Measurements from ENCODE around the gene LY9.

- TF ChIP-seq POLR2A (IDR thresholded peaks at IDR 0.05): no peak
- TF ChIP-seq, protein P1, sequence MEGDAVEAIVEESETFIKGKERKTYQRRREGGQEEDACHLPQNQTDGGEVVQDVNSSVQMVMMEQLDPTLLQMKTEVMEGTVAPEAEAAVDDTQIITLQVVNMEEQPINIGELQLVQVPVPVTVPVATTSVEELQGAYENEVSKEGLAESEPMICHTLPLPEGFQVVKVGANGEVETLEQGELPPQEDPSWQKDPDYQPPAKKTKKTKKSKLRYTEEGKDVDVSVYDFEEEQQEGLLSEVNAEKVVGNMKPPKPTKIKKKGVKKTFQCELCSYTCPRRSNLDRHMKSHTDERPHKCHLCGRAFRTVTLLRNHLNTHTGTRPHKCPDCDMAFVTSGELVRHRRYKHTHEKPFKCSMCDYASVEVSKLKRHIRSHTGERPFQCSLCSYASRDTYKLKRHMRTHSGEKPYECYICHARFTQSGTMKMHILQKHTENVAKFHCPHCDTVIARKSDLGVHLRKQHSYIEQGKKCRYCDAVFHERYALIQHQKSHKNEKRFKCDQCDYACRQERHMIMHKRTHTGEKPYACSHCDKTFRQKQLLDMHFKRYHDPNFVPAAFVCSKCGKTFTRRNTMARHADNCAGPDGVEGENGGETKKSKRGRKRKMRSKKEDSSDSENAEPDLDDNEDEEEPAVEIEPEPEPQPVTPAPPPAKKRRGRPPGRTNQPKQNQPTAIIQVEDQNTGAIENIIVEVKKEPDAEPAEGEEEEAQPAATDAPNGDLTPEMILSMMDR (IDR thresholded peaks at IDR 0.05): no peak
Observed at GRCh38 chr1:160772331-160772730, 23.6 kb upstream of the LY9 start.

All from right lobe of liver (tissue), 4 donors.